ENCODE data around the gene TMA7. TPM values are rescaled to one million over a fixed set of nuclear protein-coding genes. Genes with fewer than 3 reads are reported as not detected.

TMA7 gene
- total and polyA plus RNA-seq, 2 donors (not counting 1 experiment from before 2014, with no cell fraction given): 306 to 337 TPM

DNA sequence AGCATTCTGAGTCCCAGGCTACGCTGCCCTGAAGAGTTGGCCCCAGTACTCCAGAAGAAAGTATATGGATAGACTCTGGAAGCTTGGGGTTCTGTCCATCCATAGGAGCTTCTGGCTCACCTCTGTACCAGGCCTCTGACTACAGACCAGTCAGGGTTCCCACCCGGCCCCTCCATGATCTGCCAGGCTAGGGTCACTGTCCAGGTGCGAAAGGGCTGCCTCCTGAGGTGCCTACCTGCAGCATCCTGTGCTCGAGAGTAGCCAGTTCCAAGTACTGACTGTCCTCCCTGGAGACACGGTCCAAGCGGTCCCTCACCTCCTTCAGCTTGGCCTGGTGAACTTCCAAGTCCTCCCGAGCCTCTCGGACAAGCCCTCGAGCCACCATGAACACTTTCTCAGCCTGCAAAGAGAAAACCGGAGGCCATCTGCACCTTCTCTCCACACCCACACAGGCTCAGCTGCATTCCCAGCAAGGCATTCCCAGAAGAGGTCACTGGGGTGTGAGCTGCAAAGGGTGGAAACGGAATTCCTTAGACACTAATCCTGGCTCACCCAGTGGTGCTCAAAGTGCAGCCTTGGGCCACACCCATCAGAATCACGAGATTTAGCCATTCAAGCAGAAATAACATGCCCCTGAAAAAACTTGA, 6.5 kb upstream of the TMA7 start:
- Histone ChIP-seq H3K27me3 (ENCODE audit: control insufficient read depth, insufficient read depth, low read length) (no peaks in the 10 kb centered on the region), H3K79me2 (ENCODE audit: control insufficient read depth, insufficient read depth, low read length) (no peaks in the 10 kb centered on the region), H3K4me2 (ENCODE audit: extremely low read depth, insufficient read depth, low read length) (peak overlapping the region; percentile 15), H3K36me3 (ENCODE audit: control insufficient read depth, insufficient read depth, low read length) (peaks cover 7% of the 10 kb centered on the region), H3K27ac (ENCODE audit: insufficient read depth, low read length) (no peak overlapping the region), H3K4me1 (ENCODE audit: control insufficient read depth, extremely low read depth, insufficient read depth, low read length) (peaks cover 15% of the 10 kb centered on the region), H3K9me3 (ENCODE audit: control insufficient read depth, insufficient read depth, low read depth, low read length) (no peaks in the 10 kb centered on the region), H4K20me1 (ENCODE audit: control insufficient read depth, extremely low read depth, insufficient read depth, low read length) (no peaks in the 10 kb centered on the region), H3K4me3 (replicated peaks in 1 of 4; ENCODE audit: control extremely low read depth in 1 of 4, insufficient read depth in 1 of 4, low read depth in 3 of 4, low read length in 4 of 4) (peak overlapping the region in 1 of 4 experiments; percentile 23), H3K9ac (ENCODE audit: insufficient read depth, low read length) (no peak overlapping the region), H2AFZ (ENCODE audit: low read length) (no peak overlapping the region)
- peak; percentile 57 to 84 for DNase-seq (ENCODE audit: low read depth in 2 of 2)
- TF ChIP-seq, protein P1, sequence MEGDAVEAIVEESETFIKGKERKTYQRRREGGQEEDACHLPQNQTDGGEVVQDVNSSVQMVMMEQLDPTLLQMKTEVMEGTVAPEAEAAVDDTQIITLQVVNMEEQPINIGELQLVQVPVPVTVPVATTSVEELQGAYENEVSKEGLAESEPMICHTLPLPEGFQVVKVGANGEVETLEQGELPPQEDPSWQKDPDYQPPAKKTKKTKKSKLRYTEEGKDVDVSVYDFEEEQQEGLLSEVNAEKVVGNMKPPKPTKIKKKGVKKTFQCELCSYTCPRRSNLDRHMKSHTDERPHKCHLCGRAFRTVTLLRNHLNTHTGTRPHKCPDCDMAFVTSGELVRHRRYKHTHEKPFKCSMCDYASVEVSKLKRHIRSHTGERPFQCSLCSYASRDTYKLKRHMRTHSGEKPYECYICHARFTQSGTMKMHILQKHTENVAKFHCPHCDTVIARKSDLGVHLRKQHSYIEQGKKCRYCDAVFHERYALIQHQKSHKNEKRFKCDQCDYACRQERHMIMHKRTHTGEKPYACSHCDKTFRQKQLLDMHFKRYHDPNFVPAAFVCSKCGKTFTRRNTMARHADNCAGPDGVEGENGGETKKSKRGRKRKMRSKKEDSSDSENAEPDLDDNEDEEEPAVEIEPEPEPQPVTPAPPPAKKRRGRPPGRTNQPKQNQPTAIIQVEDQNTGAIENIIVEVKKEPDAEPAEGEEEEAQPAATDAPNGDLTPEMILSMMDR (conservative IDR thresholded peaks at IDR 0.05 in 1 of 2, IDR thresholded peaks at IDR 0.05 in 1 of 2; ENCODE audit: low read depth in 1 of 2, low read length in 2 of 2): no peak
- no peak for TF ChIP-seq EZH2 (IDR thresholded peaks at IDR 0.05; ENCODE audit: low read length, missing control alignments)

DNA sequence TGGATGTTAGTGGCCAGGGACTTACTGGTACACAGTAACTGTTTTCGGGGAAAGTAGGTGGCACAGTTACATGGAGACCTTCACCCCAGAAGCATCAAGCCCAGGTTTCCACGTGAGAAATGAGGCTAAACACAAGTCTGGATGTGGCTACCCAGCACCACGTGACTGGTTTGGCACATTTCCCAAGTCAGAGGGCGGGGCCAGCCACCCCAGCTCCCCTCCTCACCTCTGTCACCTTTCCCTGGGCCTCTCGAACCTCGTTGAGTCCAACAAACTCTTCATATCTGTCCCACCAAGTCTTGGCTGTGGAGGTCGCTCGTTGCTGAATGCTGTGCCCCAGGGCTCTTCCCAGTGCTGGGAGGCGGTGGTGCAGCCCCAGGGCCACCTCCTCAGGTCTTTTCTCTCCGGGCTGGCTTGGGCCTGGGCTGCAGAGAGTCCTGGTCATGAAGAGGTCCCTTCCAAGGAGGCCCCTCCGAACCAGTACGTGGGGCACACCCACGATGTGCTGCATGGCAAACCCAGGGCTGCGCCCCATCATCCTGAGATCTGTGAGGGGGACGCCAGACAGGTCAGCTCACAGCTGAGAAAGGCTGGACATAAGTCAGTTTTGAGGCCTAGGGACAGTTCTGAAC, 5.3 kb upstream of the TMA7 start:
- peaks cover 7% of the 10 kb centered on the region for H3K36me3 ChIP-seq (ENCODE audit: control insufficient read depth, insufficient read depth, low read length)
- no peaks in the 10 kb centered on the region for H3K27me3 ChIP-seq (ENCODE audit: control insufficient read depth, insufficient read depth, low read length)
- DNase-seq (ENCODE audit: low read depth in 2 of 2): no peak
- no peak overlapping the region for H3K9ac ChIP-seq (ENCODE audit: insufficient read depth, low read length)
- no peak overlapping the region for H3K4me2 ChIP-seq (ENCODE audit: extremely low read depth, insufficient read depth, low read length)
- H3K4me3 ChIP-seq (replicated peaks in 1 of 4; ENCODE audit: control extremely low read depth in 1 of 4, insufficient read depth in 1 of 4, low read depth in 3 of 4, low read length in 4 of 4): no peak overlapping the region
- H4K20me1 ChIP-seq (ENCODE audit: control insufficient read depth, extremely low read depth, insufficient read depth, low read length): no peaks in the 10 kb centered on the region
- no peak for TF ChIP-seq EZH2 (IDR thresholded peaks at IDR 0.05; ENCODE audit: low read length, missing control alignments)
- TF ChIP-seq, protein P1 (conservative IDR thresholded peaks at IDR 0.05 in 1 of 2, IDR thresholded peaks at IDR 0.05 in 1 of 2; ENCODE audit: low read depth in 1 of 2, low read length in 2 of 2): no peak
- H3K4me1 ChIP-seq (ENCODE audit: control insufficient read depth, extremely low read depth, insufficient read depth, low read length): peaks cover 15% of the 10 kb centered on the region
- no peak overlapping the region for H2AFZ ChIP-seq (ENCODE audit: low read length)
- H3K27ac ChIP-seq (ENCODE audit: insufficient read depth, low read length): no peak overlapping the region
- peaks cover under 1% of the 10 kb centered on the region for H3K79me2 ChIP-seq (ENCODE audit: control insufficient read depth, insufficient read depth, low read length)
- no peaks in the 10 kb centered on the region for H3K9me3 ChIP-seq (ENCODE audit: control insufficient read depth, insufficient read depth, low read depth, low read length)

DNA sequence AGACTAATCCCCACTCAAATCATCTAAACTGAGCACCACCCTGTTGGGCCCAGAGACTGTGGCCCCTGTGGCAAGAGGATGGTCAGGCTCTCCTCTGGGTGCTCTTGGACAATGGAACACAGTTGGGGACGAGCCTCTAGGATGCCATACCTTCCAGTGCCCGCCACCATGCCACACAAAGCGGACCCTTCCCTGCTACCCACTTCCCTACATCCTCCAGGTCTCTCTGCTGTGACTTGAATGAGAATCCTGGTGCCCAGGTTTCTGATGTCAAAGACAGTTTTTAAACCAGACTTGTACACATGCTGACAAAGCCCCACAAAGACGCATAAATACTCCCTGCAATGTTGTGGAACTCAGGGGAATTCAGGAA, 4.8 kb upstream of the TMA7 start:
- Histone ChIP-seq H4K20me1 (ENCODE audit: control insufficient read depth, extremely low read depth, insufficient read depth, low read length) (no peaks in the 10 kb centered on the region), H3K4me3 (replicated peaks in 1 of 4; ENCODE audit: control extremely low read depth in 1 of 4, insufficient read depth in 1 of 4, low read depth in 3 of 4, low read length in 4 of 4) (no peak overlapping the region), H3K27me3 (ENCODE audit: control insufficient read depth, insufficient read depth, low read length) (no peaks in the 10 kb centered on the region), H3K4me2 (ENCODE audit: extremely low read depth, insufficient read depth, low read length) (no peak overlapping the region), H3K4me1 (ENCODE audit: control insufficient read depth, extremely low read depth, insufficient read depth, low read length) (peaks cover 11% of the 10 kb centered on the region), H3K9ac (ENCODE audit: insufficient read depth, low read length) (no peak overlapping the region), H3K36me3 (ENCODE audit: control insufficient read depth, insufficient read depth, low read length) (peaks cover 7% of the 10 kb centered on the region), H3K79me2 (ENCODE audit: control insufficient read depth, insufficient read depth, low read length) (peaks cover 3% of the 10 kb centered on the region), H3K27ac (ENCODE audit: insufficient read depth, low read length) (no peak overlapping the region), H2AFZ (ENCODE audit: low read length) (no peak overlapping the region), H3K9me3 (ENCODE audit: control insufficient read depth, insufficient read depth, low read depth, low read length) (no peaks in the 10 kb centered on the region)
- no peak for DNase-seq (ENCODE audit: low read depth in 2 of 2)
- TF ChIP-seq, protein P1 (conservative IDR thresholded peaks at IDR 0.05 in 1 of 2, IDR thresholded peaks at IDR 0.05 in 1 of 2; ENCODE audit: low read depth in 1 of 2, low read length in 2 of 2): no peak
- TF ChIP-seq EZH2 (IDR thresholded peaks at IDR 0.05; ENCODE audit: low read length, missing control alignments): no peak
